CD4-positive, alpha-beta T cell treated with Interleukin-15 for 4 hours (primary cell): Measurements from ENCODE around the gene UBXN6.

Experiments
- DNase-seq: peaks from one replicate; pipeline ENCODE4 v3.0.0-alpha.2; 2020; ENCODE audit warnings: low spot score

The UBXN6 gene

DNA sequence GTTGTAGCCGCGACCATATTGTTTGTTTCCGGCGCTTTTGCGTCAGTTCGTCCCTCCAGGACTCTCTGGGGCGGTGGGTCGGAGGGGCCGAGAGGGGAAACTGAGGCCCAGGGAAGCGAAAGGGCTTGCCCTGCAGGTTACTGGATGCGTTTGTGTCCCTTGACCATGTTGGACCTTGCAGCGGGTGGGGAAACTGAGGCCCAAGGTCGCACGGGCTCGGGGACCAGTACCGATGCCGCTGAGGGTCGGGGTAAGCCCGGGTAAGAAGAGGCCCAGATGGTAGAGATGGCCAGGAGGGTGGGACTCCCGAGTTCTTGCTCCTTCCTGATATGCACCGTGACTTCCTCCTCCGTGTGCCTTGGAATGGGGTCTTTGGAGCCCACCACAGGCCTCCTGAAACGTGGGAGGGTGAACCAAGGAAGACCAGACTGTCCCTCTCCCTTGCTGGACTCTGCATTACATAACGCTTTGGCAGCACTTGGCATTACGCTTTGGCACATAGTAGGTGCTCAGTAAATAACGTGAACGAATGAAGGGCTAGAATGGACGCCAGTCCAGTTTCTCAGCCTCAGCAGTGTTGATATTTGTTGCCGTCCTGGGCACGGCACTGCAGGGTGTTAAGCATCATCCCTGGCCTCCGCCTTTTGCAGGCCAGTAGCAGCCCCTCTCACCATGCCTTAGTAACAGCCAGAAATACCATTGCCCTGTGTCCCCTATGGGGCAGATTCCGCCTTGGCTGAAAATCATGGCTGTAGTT, 54.4 kb downstream of the UBXN6 start:
- no peak for DNase-seq

DNA sequence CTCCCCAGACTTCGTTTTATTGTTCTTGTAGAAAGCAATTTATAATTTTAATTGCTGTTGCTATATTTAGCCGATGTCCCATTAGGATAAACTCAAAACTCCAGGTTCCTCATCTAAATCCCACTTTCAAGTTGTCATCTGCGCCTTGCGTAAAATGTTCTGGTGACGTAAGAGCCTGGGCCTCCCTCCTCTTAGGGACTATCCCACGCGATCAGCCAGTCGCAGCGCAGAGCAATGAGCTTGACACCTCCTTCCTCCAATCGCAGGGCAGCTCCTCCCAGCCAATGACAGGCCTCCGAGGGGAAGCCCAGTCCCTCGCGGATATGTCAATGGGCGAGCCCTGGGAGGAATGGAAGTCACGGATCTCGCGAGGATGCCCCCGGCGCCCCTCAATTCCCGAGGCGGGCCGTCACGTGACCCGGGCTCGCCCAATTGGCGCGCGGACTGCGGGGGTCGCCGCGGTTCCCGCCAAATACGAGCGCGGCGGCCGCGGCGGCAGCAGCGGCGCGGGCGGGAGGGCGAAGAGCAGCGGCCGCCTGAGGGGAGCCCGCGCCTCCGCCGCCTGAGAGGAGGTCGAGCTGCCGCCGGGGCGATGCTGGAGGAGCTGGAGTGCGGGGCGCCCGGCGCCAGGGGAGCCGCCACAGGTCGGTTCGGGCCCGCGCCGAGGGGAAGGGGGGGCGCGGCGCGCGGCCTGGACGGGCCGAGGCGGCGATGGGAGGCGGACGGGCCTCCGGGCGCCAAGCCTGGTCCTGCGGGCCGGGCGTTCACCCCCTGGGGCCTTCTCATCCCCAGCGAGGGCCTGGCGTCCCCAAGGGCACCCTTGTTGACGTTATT, 55.2 kb downstream of the UBXN6 start, which contains the start of gene CHAF1A:
TSS of gene CHAF1A (plus strand) at position 470 of the 834 bp plus-strand sequence. CDS start at position 593, 123 bp downstream.
- peak; percentile 99 for DNase-seq

DNA sequence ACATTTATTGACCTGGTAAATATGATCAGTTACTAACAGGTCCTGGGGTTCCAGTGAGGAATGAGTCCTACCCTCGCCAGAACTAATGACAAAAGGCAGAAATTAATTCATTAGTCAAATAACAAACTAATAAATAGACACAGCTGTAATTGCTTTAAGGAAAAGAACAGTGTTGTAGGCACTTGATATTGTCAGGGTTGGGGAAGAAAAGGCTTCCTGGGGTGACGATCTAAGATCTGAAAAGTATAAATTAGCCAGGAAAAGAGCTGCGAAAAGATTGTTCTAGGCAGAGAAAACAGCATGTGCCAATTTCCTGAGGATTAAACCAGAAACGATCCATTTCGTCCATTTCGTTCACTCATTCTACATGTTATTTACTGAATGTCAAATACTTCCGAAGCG, 55.8 kb downstream of the UBXN6 start:
- DNase-seq, result no peak

DNA sequence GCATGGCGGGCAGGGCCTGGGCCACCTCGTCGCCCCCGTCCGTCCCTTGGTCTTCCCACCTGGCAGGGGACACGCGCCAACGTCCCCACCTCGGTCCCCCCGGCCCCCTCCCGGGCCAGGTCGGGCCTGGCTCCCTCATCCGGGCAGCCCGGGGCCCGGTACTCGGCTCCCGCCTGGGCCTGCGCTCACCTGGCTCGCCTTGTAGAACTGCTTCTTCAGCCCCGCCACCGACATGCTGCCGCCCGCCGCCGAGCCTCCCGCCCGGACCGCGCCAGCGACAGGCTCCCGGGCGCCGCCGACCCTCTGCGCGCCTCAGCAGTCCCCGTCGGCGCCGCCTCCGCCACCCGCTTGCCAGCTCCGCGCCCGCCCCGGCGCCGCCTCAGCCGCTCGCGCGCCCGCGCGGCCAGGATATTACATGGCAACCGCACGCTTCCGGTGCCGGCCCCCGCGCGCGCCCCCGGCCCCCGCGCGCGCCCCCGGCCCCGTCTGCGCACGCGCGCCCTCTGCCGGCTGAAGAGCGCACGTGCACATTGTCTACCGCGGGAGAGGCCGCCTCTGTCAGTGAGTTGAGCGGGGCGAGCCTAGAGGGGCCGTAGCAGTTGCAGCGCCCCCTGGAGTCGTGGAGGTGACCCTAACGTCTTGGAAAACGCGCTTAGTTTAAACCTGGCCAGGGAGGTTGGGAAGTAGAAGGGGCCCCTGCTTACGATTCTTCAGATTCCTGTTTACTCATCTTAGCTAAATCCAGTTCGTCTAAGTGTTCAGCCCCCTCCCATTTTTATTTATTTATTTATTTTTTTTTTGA, 57.3 kb downstream of the UBXN6 start, which contains the start of gene SH3GL1:
TSS of gene SH3GL1 (minus strand) at position 413 of the 802 bp plus-strand sequence. CDS start at position 234, 179 bp downstream.
- DNase-seq, result peak; percentile 90

DNA sequence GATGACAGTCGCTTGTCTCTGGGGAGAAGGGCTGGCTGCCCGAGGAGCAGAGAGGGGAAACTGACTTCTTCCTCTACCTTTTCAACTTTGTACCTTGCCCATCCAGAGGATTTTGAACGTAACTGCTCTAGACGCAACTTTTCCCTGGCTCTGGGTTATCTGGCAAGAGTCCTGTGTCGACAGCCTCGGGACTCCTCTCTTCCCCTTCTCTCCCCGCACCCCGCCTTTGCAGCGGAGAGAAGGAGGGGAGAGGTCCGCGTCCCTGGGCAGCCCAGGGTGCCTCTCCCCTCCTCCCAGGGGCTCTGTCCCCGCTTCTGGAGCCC, 57.8 kb downstream of the UBXN6 start:
- no peak for DNase-seq

DNA sequence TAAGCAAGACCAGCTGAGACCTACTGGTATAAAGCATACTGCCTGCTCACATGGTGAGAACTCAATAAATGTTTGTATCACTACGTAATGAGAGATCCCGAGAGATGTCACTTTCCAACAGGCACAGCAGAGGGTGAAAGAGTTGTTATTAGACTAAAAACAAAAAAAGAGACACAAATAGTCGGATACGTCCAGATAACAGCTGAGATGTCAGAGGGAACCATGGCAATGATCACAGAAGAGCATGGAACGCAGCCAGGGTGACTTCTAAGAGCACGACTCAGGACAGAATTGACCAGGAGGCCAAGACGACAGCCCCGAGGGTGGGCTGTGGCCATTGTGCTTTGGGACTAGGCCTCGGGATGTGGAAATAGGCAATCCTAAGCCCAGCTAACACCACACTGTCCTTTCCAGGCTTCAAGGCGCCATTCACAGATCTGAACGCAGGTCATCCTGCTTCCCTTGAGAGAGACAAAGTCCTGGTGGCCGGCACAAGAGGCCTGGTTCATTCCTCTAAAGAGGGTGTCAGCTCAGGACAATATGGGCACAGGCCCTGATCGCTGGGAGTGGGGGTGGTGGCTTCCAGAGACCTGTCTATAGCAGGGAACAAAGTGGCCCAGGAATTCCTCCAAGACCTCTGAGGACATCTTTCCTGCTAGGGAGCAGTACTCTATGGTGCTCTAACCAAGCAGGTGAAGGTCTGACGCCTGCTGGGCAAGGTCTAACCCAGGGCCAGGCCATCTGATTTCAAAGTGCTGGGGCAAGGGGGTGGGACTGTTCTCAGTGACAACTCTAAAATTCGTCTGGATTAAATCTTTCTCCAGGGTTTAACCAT, 60.4 kb downstream of the UBXN6 start:
- no peak for DNase-seq
